ENCODE measurements around the gene CFAP410.
A peak's percentile ranks its signal among the peaks of the same experiment; 100 is the strongest.
"Not testable (repeated sequence)": the region's sequence is repeated elsewhere in the genome, so short reads cannot be mapped to it uniquely, and the experiment has no call there.

Gene CFAP410

GRCh38 chr21:44375281-44375651 is 36.1 kb upstream of the CFAP410 start:
- no peaks in the 10 kb centered on the region for H3K27me3 Mint-ChIP-seq
- H3K27ac Mint-ChIP-seq: peak overlapping the region; percentile 61
- peaks cover 4% of the 10 kb centered on the region for H3K36me3 Mint-ChIP-seq
- peaks cover 24% of the 10 kb centered on the region for H3K4me1 Mint-ChIP-seq (ENCODE audit: low read depth)
- no peaks in the 10 kb centered on the region for H3K9me3 Mint-ChIP-seq (ENCODE audit: low read depth)
- peak overlapping the region; percentile 54 for H3K4me3 Mint-ChIP-seq

GRCh38 chr21:44374601-44375280 is 35.6 kb upstream of the CFAP410 start:
- Mint-ChIP-seq H3K27ac (peak overlapping the region; percentile 61), H3K4me3 (peak overlapping the region; percentile 54), H3K9me3 (ENCODE audit: low read depth) (no peaks in the 10 kb centered on the region), H3K27me3 (no peaks in the 10 kb centered on the region), H3K4me1 (ENCODE audit: low read depth) (peaks cover 24% of the 10 kb centered on the region), H3K36me3 (peaks cover 4% of the 10 kb centered on the region)

GRCh38 chr21:44372616-44373015 is 33.4 kb upstream of the CFAP410 start:
- Mint-ChIP-seq H3K4me3 (no peak overlapping the region), H3K4me1 (ENCODE audit: low read depth) (peaks cover 24% of the 10 kb centered on the region), H3K36me3 (peaks cover 4% of the 10 kb centered on the region), H3K27me3 (no peaks in the 10 kb centered on the region), H3K9me3 (ENCODE audit: low read depth) (no peaks in the 10 kb centered on the region), H3K27ac (no peak overlapping the region)

GRCh38 chr21:44371596-44371995 is 32.4 kb upstream of the CFAP410 start:
- H3K4me3 Mint-ChIP-seq: no peak overlapping the region
- H3K4me1 Mint-ChIP-seq (ENCODE audit: low read depth): peaks cover 24% of the 10 kb centered on the region
- H3K27ac Mint-ChIP-seq: no peak overlapping the region
- no peaks in the 10 kb centered on the region for H3K27me3 Mint-ChIP-seq
- H3K9me3 Mint-ChIP-seq (ENCODE audit: low read depth): no peaks in the 10 kb centered on the region
- peaks cover 4% of the 10 kb centered on the region for H3K36me3 Mint-ChIP-seq

GRCh38 chr21:44370786-44371410 is 31.7 kb upstream of the CFAP410 start:
- Mint-ChIP-seq H3K36me3 (peaks cover 4% of the 10 kb centered on the region), H3K9me3 (ENCODE audit: low read depth) (no peaks in the 10 kb centered on the region), H3K4me1 (ENCODE audit: low read depth) (peaks cover 21% of the 10 kb centered on the region)

GRCh38 chr21:44370027-44370735 is 31.0 kb upstream of the CFAP410 start:
- no peaks in the 10 kb centered on the region for H3K27me3 Mint-ChIP-seq
- no peak overlapping the region for H3K27ac Mint-ChIP-seq
- H3K36me3 Mint-ChIP-seq: peaks cover 4% of the 10 kb centered on the region
- H3K4me3 Mint-ChIP-seq: no peak overlapping the region
- H3K9me3 Mint-ChIP-seq (ENCODE audit: low read depth): no peaks in the 10 kb centered on the region
- peaks cover 14% of the 10 kb centered on the region for H3K4me1 Mint-ChIP-seq (ENCODE audit: low read depth)

More at GRCh38 chr21:44370786-44371410, 31.7 kb upstream of the CFAP410 start:
- no peak overlapping the region for H3K4me3 Mint-ChIP-seq
- H3K27ac Mint-ChIP-seq: no peak overlapping the region
- H3K27me3 Mint-ChIP-seq: no peaks in the 10 kb centered on the region

GRCh38 chr21:44368711-44369446 is 29.7 kb upstream of the CFAP410 start:
- no peaks in the 10 kb centered on the region for H3K27me3 Mint-ChIP-seq
- no peak overlapping the region for H3K4me3 Mint-ChIP-seq
- H3K4me1 Mint-ChIP-seq (ENCODE audit: low read depth): peaks cover 4% of the 10 kb centered on the region
- no peak overlapping the region for H3K27ac Mint-ChIP-seq
- H3K9me3 Mint-ChIP-seq (ENCODE audit: low read depth): no peaks in the 10 kb centered on the region
- H3K36me3 Mint-ChIP-seq: peaks cover 2% of the 10 kb centered on the region

GRCh38 chr21:44366586-44367211 is 27.5 kb upstream of the CFAP410 start:
- H3K9me3 Mint-ChIP-seq (ENCODE audit: low read depth): peaks cover 7% of the 10 kb centered on the region
- no peaks in the 10 kb centered on the region for H3K4me1 Mint-ChIP-seq (ENCODE audit: low read depth)
- H3K36me3 Mint-ChIP-seq: peaks cover 6% of the 10 kb centered on the region
- no peak overlapping the region for H3K27ac Mint-ChIP-seq
- H3K4me3 Mint-ChIP-seq: no peak overlapping the region
- no peaks in the 10 kb centered on the region for H3K27me3 Mint-ChIP-seq

GRCh38 chr21:44365967-44366585 is 26.9 kb upstream of the CFAP410 start:
- no peak overlapping the region for H3K4me3 Mint-ChIP-seq
- H3K27ac Mint-ChIP-seq: no peak overlapping the region
- H3K36me3 Mint-ChIP-seq: peaks cover 4% of the 10 kb centered on the region
- H3K4me1 Mint-ChIP-seq (ENCODE audit: low read depth): no peaks in the 10 kb centered on the region
- H3K9me3 Mint-ChIP-seq (ENCODE audit: low read depth): peaks cover 7% of the 10 kb centered on the region
- no peaks in the 10 kb centered on the region for H3K27me3 Mint-ChIP-seq

GRCh38 chr21:44365251-44365966 is 26.2 kb upstream of the CFAP410 start:
- Mint-ChIP-seq H3K4me3 (no peak overlapping the region), H3K27ac (no peak overlapping the region), H3K4me1 (ENCODE audit: low read depth) (peaks cover 1% of the 10 kb centered on the region), H3K27me3 (no peaks in the 10 kb centered on the region), H3K36me3 (peaks cover 4% of the 10 kb centered on the region), H3K9me3 (ENCODE audit: low read depth) (peaks cover 7% of the 10 kb centered on the region)

- Mint-ChIP-seq H3K4me3 (no peak overlapping the region), H3K27me3 (no peaks in the 10 kb centered on the region), H3K4me1 (ENCODE audit: low read depth) (peaks cover 5% of the 10 kb centered on the region), H3K27ac (no peak overlapping the region), H3K9me3 (ENCODE audit: low read depth) (peaks cover 7% of the 10 kb centered on the region), H3K36me3 (peaks cover 4% of the 10 kb centered on the region)
Measured at GRCh38 chr21:44364151-44365053, 25.2 kb upstream of the CFAP410 start.

- peaks cover 5% of the 10 kb centered on the region for H3K4me1 Mint-ChIP-seq (ENCODE audit: low read depth)
- no peak overlapping the region for H3K4me3 Mint-ChIP-seq
- no peak overlapping the region for H3K27ac Mint-ChIP-seq
- peaks cover 7% of the 10 kb centered on the region for H3K9me3 Mint-ChIP-seq (ENCODE audit: low read depth)
- H3K36me3 Mint-ChIP-seq: peaks cover 4% of the 10 kb centered on the region
- no peaks in the 10 kb centered on the region for H3K27me3 Mint-ChIP-seq
Measured at GRCh38 chr21:44363278-44363677, 24.1 kb upstream of the CFAP410 start.

GRCh38 chr21:44361903-44362302 is 22.7 kb upstream of the CFAP410 start:
- H3K27me3 Mint-ChIP-seq; H3K4me1 Mint-ChIP-seq (ENCODE audit: low read depth); H3K27ac Mint-ChIP-seq; H3K4me3 Mint-ChIP-seq; H3K9me3 Mint-ChIP-seq (ENCODE audit: low read depth); H3K36me3 Mint-ChIP-seq: not testable (repeated sequence)

All from activated naive CD8-positive, alpha-beta T cell (primary cell).